ENCODE data around the gene SERPINA6. TPM values are rescaled to one million over a fixed set of nuclear protein-coding genes. Genes with fewer than 3 reads are reported as not detected.

Gene SERPINA6
- total RNA-seq, 1 experiment from 2014 or later = not detected

GRCh38 chr14:94349276-94349675 is 26.1 kb upstream of the SERPINA6 start:
- no peak overlapping the region for H2AFZ ChIP-seq (ENCODE audit: low read depth, low read length, poor library complexity, severe bottlenecking)
- no peak for ATAC-seq
- H3K9me3 ChIP-seq (ENCODE audit: control insufficient read depth in 1 of 2, insufficient read depth in 1 of 2, low read depth in 1 of 2, low read length in 2 of 2) = no peaks in the 10 kb centered on the region
- no peak for TF ChIP-seq ZNF274 (IDR thresholded peaks at IDR 0.05; ENCODE audit: low read depth, low read length)
- no peak for TF ChIP-seq CBX3 (IDR thresholded peaks at IDR 0.05; ENCODE audit: low read depth)
- no peak for TF ChIP-seq FOSL1 (IDR thresholded peaks at IDR 0.05; ENCODE audit: low read depth)
- intact Hi-C loops (cut with micrococcal nuclease) = no loop called here
- POLR2A ChIA-PET = no interaction called here
- no peaks in the 10 kb centered on the region for H3K9me2 ChIP-seq (ENCODE audit: insufficient read depth)
- no peak overlapping the region for H3K27ac ChIP-seq (ENCODE audit: low read depth, low read length)
- H3K27me3 ChIP-seq (ENCODE audit: insufficient read depth, low read length) = no peaks in the 10 kb centered on the region
- H3K4me2 ChIP-seq (ENCODE audit: low read length) = no peak overlapping the region
- no peaks in the 10 kb centered on the region for H3K79me2 ChIP-seq (ENCODE audit: insufficient read depth, low read length)
- no TSS peak for BruUV-seq (replicated peaks)
- no peak overlapping the region for H3K9ac ChIP-seq (ENCODE audit: low read length)
- RAD21 ChIA-PET (ENCODE audit: low non-redundant PET in 1 of 2, low total read pairs in 2 of 2, uncharacterized antibody in 2 of 2, unreplicated experiment in 2 of 2) = no interaction called here
- no peaks in the 10 kb centered on the region for H3K36me3 ChIP-seq (ENCODE audit: control insufficient read depth in 1 of 2, insufficient read depth in 2 of 2, low read length in 2 of 2)
- H3K4me1 ChIP-seq (ENCODE audit: control insufficient read depth in 1 of 2, insufficient read depth in 2 of 2, low read length in 2 of 2) = peaks cover 5 to 32% of the 10 kb centered on the region in 2 experiments; a peak in 3 of 4 replicates
- CTCF ChIA-PET = no interaction called here
- DNase-seq (ENCODE audit: low read depth, low spot score) = no peak
- no peak overlapping the region for H3K4me3 ChIP-seq (replicated peaks in 1 of 2; ENCODE audit: low read depth in 1 of 2, low read length in 2 of 2)
- no peaks in the 10 kb centered on the region for H4K20me1 ChIP-seq (ENCODE audit: insufficient read depth)

- H3K36me3 ChIP-seq (ENCODE audit: control insufficient read depth in 1 of 2, insufficient read depth in 2 of 2, low read length in 2 of 2) = no peaks in the 10 kb centered on the region
- no peak for TF ChIP-seq ZNF274 (IDR thresholded peaks at IDR 0.05; ENCODE audit: low read depth, low read length)
- no peak for TF ChIP-seq EZH2 (IDR thresholded peaks at IDR 0.05)
- no peak for TF ChIP-seq EZH2phosphoT487 (IDR thresholded peaks at IDR 0.05; ENCODE audit: borderline replicate concordance)
- TF ChIP-seq RAD21 (IDR thresholded peaks at IDR 0.05; ENCODE audit: low read depth) = no peak
- no peak for TF ChIP-seq TCF7L2 (IDR thresholded peaks at IDR 0.05; ENCODE audit: borderline replicate concordance, extremely low read depth, insufficient read depth, insufficient read length)
- no peak for TF ChIP-seq EGR1 (IDR thresholded peaks at IDR 0.05; ENCODE audit: low read depth)
- TF ChIP-seq POLR2AphosphoS5 (IDR thresholded peaks at IDR 0.05; ENCODE audit: low read depth, low read length) = no peak
- no peak for TF ChIP-seq CEBPB (IDR thresholded peaks at IDR 0.05; ENCODE audit: low read depth)
- TF ChIP-seq YY1 (IDR thresholded peaks at IDR 0.05; ENCODE audit: extremely low read depth, insufficient replicate concordance, low read depth, low read length) = no peak
- TF ChIP-seq SRF (IDR thresholded peaks at IDR 0.05; ENCODE audit: low read depth) = no peak
- no peak for TF ChIP-seq ATF3 (IDR thresholded peaks at IDR 0.05)
- TF ChIP-seq ELF1 (IDR thresholded peaks at IDR 0.05; ENCODE audit: borderline replicate concordance, low read depth) = no peak
- TF ChIP-seq CBX3 (IDR thresholded peaks at IDR 0.05; ENCODE audit: low read depth) = no peak
- no peak for TF ChIP-seq POLR2A (IDR thresholded peaks at IDR 0.05; ENCODE audit: borderline replicate concordance, extremely low read depth, insufficient read depth, insufficient read length)
- intact Hi-C loops (cut with micrococcal nuclease) = no loop called here
- H3K79me2 ChIP-seq (ENCODE audit: insufficient read depth, low read length) = no peaks in the 10 kb centered on the region
- no peak overlapping the region for H3K4me2 ChIP-seq (ENCODE audit: low read length)
- no peaks in the 10 kb centered on the region for H3K27me3 ChIP-seq (ENCODE audit: insufficient read depth, low read length)
- CTCF ChIA-PET = no interaction called here
- no peak overlapping the region for H2AFZ ChIP-seq (ENCODE audit: low read depth, low read length, poor library complexity, severe bottlenecking)
- no peak overlapping the region for H3K27ac ChIP-seq (ENCODE audit: low read depth, low read length)
- no peak overlapping the region for H3K9ac ChIP-seq (ENCODE audit: low read length)
- DNase-seq (ENCODE audit: low read depth, low spot score) (no peak), ATAC-seq (no peak)
- POLR2A ChIA-PET = no interaction called here
- H3K4me3 ChIP-seq (replicated peaks in 1 of 2; ENCODE audit: low read depth in 1 of 2, low read length in 2 of 2) = no peak overlapping the region
- no peaks in the 10 kb centered on the region for H3K9me2 ChIP-seq (ENCODE audit: insufficient read depth)
- RAD21 ChIA-PET (ENCODE audit: low non-redundant PET in 1 of 2, low total read pairs in 2 of 2, uncharacterized antibody in 2 of 2, unreplicated experiment in 2 of 2) = no interaction called here
- BruUV-seq (replicated peaks) = no TSS peak
- peaks cover 5 to 31% of the 10 kb centered on the region in 2 experiments; a peak in 3 of 4 replicates for H3K4me1 ChIP-seq (ENCODE audit: control insufficient read depth in 1 of 2, insufficient read depth in 2 of 2, low read length in 2 of 2)
- no peaks in the 10 kb centered on the region for H3K9me3 ChIP-seq (ENCODE audit: control insufficient read depth in 1 of 2, insufficient read depth in 1 of 2, low read depth in 1 of 2, low read length in 2 of 2)
- H4K20me1 ChIP-seq (ENCODE audit: insufficient read depth) = no peaks in the 10 kb centered on the region
Observed at GRCh38 chr14:94348836-94349235, 25.7 kb upstream of the SERPINA6 start.

All from HCT116 (cell line).